CD8-positive, alpha-beta memory T cell (primary cell): Measurements from ENCODE around the gene NFATC3. TPM values are rescaled to one million over a fixed set of nuclear protein-coding genes. Genes with fewer than 3 reads are reported as not detected.

Source experiments
- CTCF ChIA-PET: fragments of 350-600 bp; sonication (Branson Sonifier 250); formaldehyde crosslinking; loops from one replicate; lab custom pipeline; 2021; ENCODE audit warnings: antibody characterized with exemption; lab: Charles Lee
- POLR2A ChIA-PET: fragments of 350-600 bp; sonication (Branson Sonifier 250); formaldehyde crosslinking; loops from one replicate; lab custom pipeline; 2021; ENCODE audit warnings: antibody characterized with exemption; lab: Charles Lee
- DNase-seq, 5 donors: peaks; one replicate each; pipeline versions ENCODE4 v3.0.0 to v3.0.0-alpha.2; 2020 to 2022; ENCODE audit warnings: mixed read lengths in 1 of 5
- H3K27ac ChIP-seq: one replicate; pipeline ENCODE4 v1.7.0; 2013; ENCODE audit warnings: low read depth, mild to moderate bottlenecking, low read length, moderate library complexity
- H3K27me3 ChIP-seq: 2 replicates; pipeline ENCODE4 v1.7.0; 2013; ENCODE audit warnings: low read length, mild to moderate bottlenecking; ENCODE audit not compliant: insufficient read depth, poor library complexity, severe bottlenecking
- H3K36me3 ChIP-seq: 2 replicates; pipeline ENCODE4 v1.7.0; 2013; ENCODE audit warnings: mild to moderate bottlenecking, low read length, moderate library complexity; ENCODE audit not compliant: insufficient read depth
- H3K4me1 ChIP-seq: 2 replicates; pipeline ENCODE4 v1.7.0; 2013; ENCODE audit warnings: mild to moderate bottlenecking, low read length, moderate library complexity; ENCODE audit not compliant: insufficient read depth
- H3K4me3 ChIP-seq: 2 replicates; pipeline ENCODE4 v1.7.0; 2013; ENCODE audit warnings: mild to moderate bottlenecking, low read length
- H3K9me3 ChIP-seq: 2 replicates; pipeline ENCODE4 v1.7.0; 2013; ENCODE audit warnings: mild to moderate bottlenecking, low read length
- H3K27ac Mint-ChIP-seq, 8 donors: one replicate each; pipeline ENCODE4 v1.8.0; 2020 to 2021; ENCODE audit warnings: mixed read lengths in 8 of 8, mild to moderate bottlenecking in 6 of 8, inconsistent platforms in 3 of 8, moderate library complexity in 3 of 8
- H3K27me3 Mint-ChIP-seq, 2 donors: one replicate each; pipeline ENCODE4 v1.8.0; 2020 to 2021; ENCODE audit warnings: mixed read lengths in 2 of 2, mild to moderate bottlenecking in 1 of 2, moderate library complexity in 1 of 2
- H3K36me3 Mint-ChIP-seq, 3 donors: one replicate each; pipeline ENCODE4 v1.8.0; 2020 to 2021; ENCODE audit warnings: mixed read lengths in 3 of 3, inconsistent platforms in 1 of 3, mild to moderate bottlenecking in 1 of 3
- H3K4me1 Mint-ChIP-seq, 3 donors: one replicate each; pipeline ENCODE4 v1.8.0; 2020 to 2021; ENCODE audit warnings: mixed read lengths in 3 of 3, inconsistent platforms in 1 of 3, mild to moderate bottlenecking in 1 of 3
- H3K4me3 Mint-ChIP-seq, 7 donors: one replicate each; pipeline ENCODE4 v1.8.0; 2020 to 2021; ENCODE audit warnings: mixed read lengths in 7 of 7, mild to moderate bottlenecking in 6 of 7, moderate library complexity in 4 of 7, inconsistent platforms in 2 of 7
- H3K9me3 Mint-ChIP-seq, 5 donors: one replicate each; pipeline ENCODE4 v1.8.0; 2020 to 2022; ENCODE audit warnings: mixed read lengths in 5 of 5, mild to moderate bottlenecking in 3 of 5, moderate library complexity in 2 of 5, inconsistent platforms in 1 of 5
- polyA plus RNA-seq: library from polyadenylated mRNA; unstranded; fragments of 300-500 nt; fragmentation: Illumina TruSeq; gene quantifications from one replicate; pipeline ENCODE4 v1.2.3, GENCODE V29; 2021
- total RNA-seq, 2 experiments: library from RNA; stranded (reverse); gene quantifications; one replicate each; pipeline ENCODE4 v1.2.3, GENCODE V29; 2021

NFATC3 gene
- total and polyA plus RNA-seq, 3 experiments from 2014 or later = 91.1 to 120 (median 95.9) TPM

- no peak for DNase-seq
- H3K9me3 Mint-ChIP-seq = peaks cover 0 to 3% (median 0%) of the 10 kb centered on the region in 5 donors
- POLR2A ChIA-PET = interaction anchor here (0.7 kb wide), 1 partner anchor 409 kb away, joined by 4 read pairs; no protein-coding TSS in a partner anchor
These were observed 148.1 kb downstream of the NFATC3 start for GRCh38 chr16:68233085-68233834.

GRCh38 chr16:68233835-68234187 is 148.6 kb downstream of the NFATC3 start:
- Mint-ChIP-seq H3K4me3 (peak overlapping the region in 1 of 7 donors; percentile 8), H3K27me3 (peaks cover 0 to 8% of the 10 kb centered on the region in 2 donors), H3K4me1 (peaks cover 29 to 39% (median 31%) of the 10 kb centered on the region in 3 donors), H3K36me3 (peaks cover 0 to 28% (median 0%) of the 10 kb centered on the region in 3 donors), H3K9me3 (peaks cover 0 to 3% (median 0%) of the 10 kb centered on the region in 5 donors), H3K27ac (peak overlapping the region in 5 of 8 donors; percentile 0 to 83 (median 30))
- H3K27me3 ChIP-seq = no peaks in the 10 kb centered on the region
- H3K4me1 ChIP-seq = peaks cover 17% of the 10 kb centered on the region
- ChIA-PET POLR2A (interaction anchor here (0.7 kb wide), 1 partner anchor 409 kb away, joined by 4 read pairs; no protein-coding TSS in a partner anchor), CTCF (interaction anchor here (1.0 kb wide), 1 partner anchor 95 kb away, joined by 4 read pairs; no protein-coding TSS in a partner anchor)
- no peak for DNase-seq
- H3K36me3 ChIP-seq = peaks cover 1% of the 10 kb centered on the region
- H3K4me3 ChIP-seq = no peak overlapping the region
- H3K9me3 ChIP-seq = no peaks in the 10 kb centered on the region
- no peak overlapping the region for H3K27ac ChIP-seq

More at GRCh38 chr16:68233085-68233834, 148.1 kb downstream of the NFATC3 start:
- Mint-ChIP-seq H3K27ac (peak overlapping the region; percentile 0 to 88 (median 36)), H3K36me3 (peaks cover 0 to 28% (median 0%) of the 10 kb centered on the region in 3 donors), H3K27me3 (peaks cover 0 to 8% of the 10 kb centered on the region in 2 donors), H3K4me1 (peaks cover 25 to 36% (median 29%) of the 10 kb centered on the region in 3 donors), H3K4me3 (peak overlapping the region in 1 of 7 donors; percentile 53)
- H3K9me3 ChIP-seq = no peaks in the 10 kb centered on the region
- H3K27ac ChIP-seq = no peak overlapping the region
- H3K36me3 ChIP-seq = peaks cover 4% of the 10 kb centered on the region
- H3K4me1 ChIP-seq = peaks cover 15% of the 10 kb centered on the region
- CTCF ChIA-PET = interaction anchor here (1.2 to 1.4 kb wide), 2 partner anchors 165 to 234 kb away, joined by 3 read pairs; partner anchors contain the start of gene DPEP2
- H3K27me3 ChIP-seq = no peaks in the 10 kb centered on the region
- H3K4me3 ChIP-seq = no peak overlapping the region

GRCh38 chr16:68234188-68235107 is 149.3 kb downstream of the NFATC3 start:
- H3K4me1 ChIP-seq = peaks cover 17% of the 10 kb centered on the region
- H3K27ac ChIP-seq = no peak overlapping the region
- peak in 1 of 5 donors; percentile 10 for DNase-seq
- ChIA-PET CTCF (interaction anchor here (1.0 kb wide), 1 partner anchor 95 kb away, joined by 4 read pairs; no protein-coding TSS in a partner anchor), POLR2A (interaction anchor here (1.9 kb wide), 1 partner anchor 11 kb away, joined by 4 read pairs; the partner anchor contains the start of gene PLA2G15)
- Mint-ChIP-seq H3K27me3 (peaks cover 0 to 8% of the 10 kb centered on the region in 2 donors), H3K4me3 (peak overlapping the region in 4 of 7 donors; percentile 42 to 84 (median 60)), H3K27ac (peak overlapping the region in 5 of 8 donors; percentile 11 to 79 (median 50)), H3K36me3 (peaks cover 0 to 23% (median 0%) of the 10 kb centered on the region in 3 donors), H3K4me1 (peaks cover 26 to 39% (median 27%) of the 10 kb centered on the region in 3 donors), H3K9me3 (peaks cover 0 to 3% (median 0%) of the 10 kb centered on the region in 5 donors)
- H3K27me3 ChIP-seq = no peaks in the 10 kb centered on the region
- no peak overlapping the region for H3K4me3 ChIP-seq
- no peaks in the 10 kb centered on the region for H3K9me3 ChIP-seq
- H3K36me3 ChIP-seq = no peaks in the 10 kb centered on the region

- DNase-seq = peak in 2 of 5 donors; percentile 36 to 58
- Histone ChIP-seq H3K27me3 (no peaks in the 10 kb centered on the region), H3K27ac (no peak overlapping the region), H3K4me3 (no peak overlapping the region), H3K36me3 (no peaks in the 10 kb centered on the region), H3K9me3 (no peaks in the 10 kb centered on the region), H3K4me1 (peaks cover 22% of the 10 kb centered on the region)
- POLR2A ChIA-PET = interaction anchor here (0.8 to 1.9 kb wide), 4 partner anchors 10 to 150 kb away, joined by 3 to 5 read pairs (median 4); partner anchors contain the start of genes NFATC3, PLA2G15, PRMT7 and SLC7A6OS
- CTCF ChIA-PET = interaction anchor here (1.5 kb wide), 1 partner anchor 27 kb away, joined by 5 read pairs; no protein-coding TSS in a partner anchor
- H3K9me3 Mint-ChIP-seq = peaks cover 0 to 3% (median 0%) of the 10 kb centered on the region in 5 donors
- H3K27me3 Mint-ChIP-seq = peaks cover 0 to 8% of the 10 kb centered on the region in 2 donors
- H3K4me3 Mint-ChIP-seq = peak overlapping the region in 5 of 7 donors; percentile 15 to 72 (median 42)
- peaks cover 25 to 43% (median 27%) of the 10 kb centered on the region in 3 donors for H3K4me1 Mint-ChIP-seq
- peaks cover 0 to 17% (median 0%) of the 10 kb centered on the region in 3 donors for H3K36me3 Mint-ChIP-seq
- H3K27ac Mint-ChIP-seq = peak overlapping the region in 3 of 8 donors; percentile 26 to 50 (median 34)
These were observed 150.1 kb downstream of the NFATC3 start for GRCh38 chr16:68235108-68235886.

- Histone ChIP-seq H3K27me3 (no peaks in the 10 kb centered on the region), H3K27ac (no peak within 1 kb of the TSS), H3K4me1 (peaks cover 22% of the 10 kb centered on the region), H3K9me3 (no peaks in the 10 kb centered on the region), H3K4me3 (peak within 1 kb of the TSS; percentile 78), H3K36me3 (no peaks in the 10 kb centered on the region)
- peak within 1 kb of the TSS; percentile 63 to 94 (median 85) for H3K27ac Mint-ChIP-seq
- H3K9me3 Mint-ChIP-seq = peaks cover 0 to 3% (median 0%) of the 10 kb centered on the region in 5 donors
- ChIA-PET POLR2A (interaction anchor here (0.8 to 1.9 kb wide), 4 partner anchors 10 to 151 kb away, joined by 3 to 5 read pairs (median 4); partner anchors contain the start of genes NFATC3, PLA2G15, PRMT7 and SLC7A6OS), CTCF (interaction anchor here (0.8 to 1.5 kb wide), 2 partner anchors 26 to 151 kb away, joined by 3 to 5 read pairs; partner anchors contain the start of gene NFATC3)
- peak within 1 kb of the TSS; percentile 88 to 97 (median 96) for H3K4me3 Mint-ChIP-seq
- H3K27me3 Mint-ChIP-seq = peaks cover 0 to 6% of the 10 kb centered on the region in 2 donors
- peaks cover 25 to 43% (median 27%) of the 10 kb centered on the region in 3 donors for H3K4me1 Mint-ChIP-seq
- H3K36me3 Mint-ChIP-seq = peaks cover 0 to 13% (median 0%) of the 10 kb centered on the region in 3 donors
- no peak for DNase-seq
These were observed 150.6 kb downstream of the NFATC3 start, which contains the start of gene ESRP2 for GRCh38 chr16:68235887-68236136. ESRP2 (minus strand) TSS chr16:68236127; CDS start chr16:68236045, 82 bp downstream.

DNA sequence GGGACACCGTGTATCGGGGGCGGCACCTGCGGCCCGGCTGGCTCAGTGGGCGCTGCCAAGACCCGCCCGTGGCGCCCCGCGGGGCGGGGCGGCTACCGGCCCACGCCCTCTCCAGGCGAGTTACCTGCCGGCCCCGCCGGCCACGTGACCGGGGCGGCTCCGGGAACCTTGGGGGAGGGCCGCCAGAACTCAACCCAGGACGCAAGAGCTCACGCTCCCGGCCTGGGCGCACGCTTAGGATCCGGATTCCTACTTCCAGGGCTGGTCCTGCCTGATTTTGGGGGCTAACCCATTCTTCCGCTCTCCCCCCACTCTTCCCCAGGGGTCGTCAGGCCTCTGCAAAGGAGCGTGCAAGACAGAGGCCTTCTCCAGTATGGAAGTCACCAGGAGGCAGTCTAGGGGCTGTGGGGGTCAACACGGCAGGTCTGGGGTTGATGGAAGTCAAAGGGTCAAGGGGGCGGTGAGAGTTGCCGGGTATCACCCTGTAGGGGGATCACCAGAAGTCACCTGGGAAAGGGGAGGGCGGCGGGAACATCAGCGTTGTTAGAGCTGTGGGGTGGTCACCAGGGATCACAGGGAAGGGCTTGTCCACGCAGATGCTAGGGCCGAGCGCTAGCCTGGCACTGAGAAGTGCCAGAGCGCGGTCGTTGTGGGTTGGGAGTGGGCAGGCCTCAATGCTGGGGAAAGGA is 151.1 kb downstream of the NFATC3 start:
- Histone ChIP-seq H3K27ac (no peak overlapping the region), H3K4me3 (peak overlapping the region; percentile 78), H3K4me1 (peaks cover 22% of the 10 kb centered on the region), H3K27me3 (no peaks in the 10 kb centered on the region), H3K9me3 (no peaks in the 10 kb centered on the region), H3K36me3 (no peaks in the 10 kb centered on the region)
- Mint-ChIP-seq H3K36me3 (peaks cover 0 to 8% (median 0%) of the 10 kb centered on the region in 3 donors), H3K4me1 (peaks cover 25 to 43% (median 27%) of the 10 kb centered on the region in 3 donors), H3K27me3 (peaks cover 0 to 6% of the 10 kb centered on the region in 2 donors), H3K4me3 (peak overlapping the region; percentile 88 to 97 (median 96)), H3K27ac (peak overlapping the region; percentile 63 to 94 (median 85)), H3K9me3 (peaks cover 0 to 3% (median 0%) of the 10 kb centered on the region in 5 donors)
- ChIA-PET CTCF (interaction anchor here (0.8 to 2.2 kb wide), 7 partner anchors 10 to 151 kb away, joined by 3 to 7 read pairs (median 3); partner anchors contain the start of genes NFATC3, PLA2G15 and SLC7A6), POLR2A (interaction anchor here (0.7 to 1.9 kb wide), 5 partner anchors 9 to 151 kb away, joined by 3 to 5 read pairs (median 4); partner anchors contain the start of genes NFATC3, PLA2G15, PRMT7 and SLC7A6)
- DNase-seq = peak; percentile 40 to 72 (median 53)
